Stimulated activated naive CD4-positive, alpha-beta T cell treated with Interleukin-2 at 50 U/mL for 16 hours (primary cell): ENCODE measurements around the gene ZNF497.

Experiments used
- DNase-seq: peaks from one replicate; lab custom pipeline; 2025; lab: John Stamatoyannopoulos, UW

Gene ZNF497

GRCh38 chr19:58367698-58368454, 5.3 kb upstream of the ZNF497 start:
- no peak for DNase-seq

GRCh38 chr19:58366585-58367430, 4.3 kb upstream of the ZNF497 start:
- no peak for DNase-seq

DNA sequence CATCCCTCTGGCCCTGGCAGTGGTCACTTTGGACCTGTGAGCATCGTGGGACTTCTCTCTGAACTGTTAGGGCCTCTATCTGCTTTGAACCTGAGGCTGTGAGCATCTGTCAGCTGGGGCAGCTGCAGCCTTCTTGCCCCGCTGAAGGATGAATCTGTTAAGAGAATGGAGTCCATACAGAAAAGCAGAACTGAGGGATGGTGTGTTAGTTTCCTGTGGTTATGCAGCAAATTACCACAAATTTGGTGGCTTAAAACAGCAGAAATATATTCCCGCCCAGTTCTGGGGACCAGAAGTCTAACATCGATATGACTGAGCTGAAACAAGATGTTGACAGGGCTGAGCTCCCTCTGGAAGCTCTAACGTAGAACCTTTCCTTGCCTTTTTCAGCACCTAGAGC, 1.6 kb upstream of the ZNF497 start:
- DNase-seq = no peak

GRCh38 chr19:58361900-58362271, 665 bp downstream of the ZNF497 start:
- DNase-seq = peak; percentile 45

DNA sequence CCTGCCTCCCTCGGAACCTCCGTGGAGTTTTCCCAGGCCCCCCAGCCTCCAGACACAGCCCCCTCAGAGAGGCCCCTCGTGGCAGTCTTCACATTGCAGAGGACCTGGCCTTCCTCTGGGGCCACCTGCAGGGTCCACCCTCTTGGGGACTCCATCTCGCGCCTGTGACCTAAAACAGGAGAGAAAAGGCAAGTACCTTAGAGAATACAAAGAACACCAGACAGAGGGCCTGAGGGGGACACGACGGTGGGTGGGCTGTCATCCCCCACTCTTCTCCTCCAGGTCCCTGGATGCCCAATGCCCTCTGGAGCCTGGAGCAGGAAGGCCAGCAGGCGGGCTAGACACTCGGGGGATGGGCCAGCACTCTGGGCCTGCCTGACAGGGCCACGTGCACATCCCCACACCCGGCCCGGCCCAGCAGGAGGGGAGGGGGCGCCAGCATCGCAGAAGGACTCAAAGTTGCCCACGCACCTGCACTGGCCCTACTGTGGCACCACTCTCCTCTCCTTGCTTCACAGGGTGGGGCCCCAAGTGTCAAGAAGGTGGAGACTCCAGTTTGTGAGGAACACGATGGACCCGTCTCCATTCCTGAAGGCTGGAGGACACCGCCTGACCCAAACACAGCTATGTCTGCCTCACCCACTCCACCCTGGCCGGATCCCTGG, 4.9 kb downstream of the ZNF497 start:
- no peak for DNase-seq

DNA sequence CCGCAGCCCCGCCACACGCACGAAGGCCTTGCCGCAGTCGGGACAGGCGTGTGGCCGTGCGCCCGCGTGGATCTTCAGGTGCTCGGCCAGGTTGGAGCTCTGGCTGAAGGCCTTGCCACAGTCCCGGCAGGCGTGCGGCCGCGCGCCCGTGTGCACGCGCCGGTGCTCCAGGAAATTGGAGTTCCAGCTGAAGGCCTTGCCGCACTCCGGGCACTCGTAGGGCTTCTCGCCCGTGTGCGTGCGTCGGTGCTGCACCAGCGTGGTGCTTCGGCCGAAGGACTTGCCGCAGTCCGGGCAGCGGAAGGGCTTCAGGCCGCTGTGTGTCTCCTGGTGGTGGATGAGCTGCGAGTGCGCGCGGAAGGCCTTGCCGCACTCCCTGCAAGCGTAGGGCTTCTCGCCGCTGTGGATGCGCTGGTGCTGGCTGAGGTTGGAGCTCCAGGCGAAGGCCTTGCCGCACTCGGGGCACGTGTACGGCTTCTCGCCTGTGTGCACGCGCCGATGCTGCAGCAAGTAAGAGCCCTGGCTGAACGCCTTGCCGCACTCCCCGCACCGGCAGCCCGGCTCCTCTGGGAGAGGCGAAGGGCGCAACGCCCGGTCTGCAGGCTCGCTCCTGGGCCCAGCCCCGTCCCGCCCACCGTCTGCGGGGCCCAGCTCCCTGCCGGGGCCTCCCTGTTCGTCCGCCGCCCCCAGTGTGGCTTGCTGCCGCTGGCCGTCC, 5.6 kb downstream of the ZNF497 start:
- DNase-seq = no peak

DNA sequence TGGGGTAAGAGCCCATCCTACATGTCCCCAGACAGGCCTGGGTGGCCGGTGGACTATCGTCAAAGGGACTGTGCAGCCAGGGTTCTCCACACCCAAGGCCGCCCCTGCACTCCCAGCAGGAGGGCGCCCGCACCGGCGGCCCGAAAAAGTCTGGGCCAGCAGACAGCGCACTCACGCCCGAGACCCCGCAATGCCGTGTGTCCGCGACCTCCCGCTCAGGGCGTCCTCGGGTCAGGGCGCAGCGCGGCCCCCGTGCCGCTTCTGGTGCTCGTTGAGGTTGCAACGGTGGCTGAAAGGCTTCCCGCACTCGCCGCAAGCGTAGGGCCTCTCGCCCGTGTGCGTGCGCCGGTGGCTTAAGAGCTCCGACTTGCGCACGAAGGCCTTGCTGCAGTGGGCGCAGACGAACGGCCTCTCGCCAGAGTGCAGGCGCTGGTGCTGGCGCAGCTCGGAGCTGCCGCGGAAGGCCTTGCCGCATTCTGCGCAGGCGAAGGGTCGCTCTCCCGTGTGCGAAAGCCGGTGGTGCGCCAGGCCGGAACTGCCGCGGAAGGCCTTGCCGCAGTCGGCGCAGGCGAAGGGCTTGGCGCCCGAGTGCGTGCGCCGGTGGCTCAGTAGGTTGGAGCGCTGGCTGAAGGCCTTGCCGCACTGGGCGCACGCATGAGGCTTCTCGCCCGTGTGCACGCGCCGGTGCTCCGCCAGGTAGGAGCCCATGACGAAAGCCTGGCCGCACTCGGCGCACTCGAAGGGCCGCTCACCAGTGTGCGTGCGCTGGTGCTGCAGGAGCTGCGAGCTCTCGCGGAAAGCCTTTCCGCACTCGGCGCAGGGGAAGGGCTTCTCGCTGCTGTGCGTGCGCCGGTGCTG, 6.4 kb downstream of the ZNF497 start:
- DNase-seq = peak; percentile 35

DNA sequence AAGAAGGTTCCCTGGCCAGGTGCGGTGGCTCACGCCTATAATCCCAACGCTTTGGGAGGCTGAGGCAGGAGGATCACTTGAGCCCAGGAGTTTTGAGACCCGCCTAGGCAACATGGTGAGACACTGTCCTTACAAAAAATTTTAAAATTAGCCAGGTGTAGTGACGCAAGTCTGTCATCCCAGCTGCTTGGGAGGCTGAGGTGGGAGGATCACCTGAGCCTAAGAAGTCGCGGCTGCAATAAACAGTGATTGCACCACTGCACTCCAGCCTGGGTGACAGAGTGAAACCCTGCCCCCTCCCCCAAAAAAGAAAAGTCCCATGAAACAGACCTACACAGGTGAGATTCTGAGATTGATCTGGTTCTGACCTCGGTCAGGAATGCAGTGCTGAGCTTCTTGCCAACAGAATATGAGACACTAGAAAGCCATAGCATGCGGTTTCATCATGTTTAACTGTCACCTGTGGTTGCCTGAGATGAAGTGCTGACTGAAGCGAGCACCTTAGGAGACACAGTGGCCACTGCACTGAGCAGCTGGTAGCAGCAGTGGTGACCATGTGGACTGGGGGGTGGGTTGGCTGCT, 7.2 kb downstream of the ZNF497 start:
- DNase-seq = no peak

DNA sequence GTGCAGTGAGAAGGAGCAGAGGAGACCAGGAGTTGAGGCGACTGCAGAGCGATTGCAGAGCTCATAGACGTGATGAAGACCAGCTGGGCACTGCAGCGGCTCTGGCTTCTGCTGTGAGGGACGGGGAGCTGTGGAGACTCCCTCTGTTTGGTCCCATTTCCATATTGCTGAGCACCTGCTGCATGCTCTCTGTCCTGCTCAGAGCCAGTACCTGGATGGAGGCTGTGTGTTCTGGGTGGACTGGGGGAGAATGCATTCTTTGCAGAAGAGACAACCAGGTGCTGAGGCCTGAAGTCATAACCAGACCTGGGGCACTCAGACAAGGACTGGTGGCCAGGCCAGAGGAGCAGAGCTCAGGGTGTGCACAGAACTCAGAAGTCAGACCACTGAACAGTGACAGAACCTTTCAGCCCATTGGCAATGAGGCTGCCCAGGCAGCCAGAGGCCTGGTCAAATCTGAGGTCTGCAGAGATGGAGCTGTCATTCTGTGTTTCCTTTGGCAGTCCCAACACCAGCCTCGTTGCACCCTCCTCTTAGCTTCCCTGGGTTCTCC, 8.0 kb downstream of the ZNF497 start:
- no peak for DNase-seq

DNA sequence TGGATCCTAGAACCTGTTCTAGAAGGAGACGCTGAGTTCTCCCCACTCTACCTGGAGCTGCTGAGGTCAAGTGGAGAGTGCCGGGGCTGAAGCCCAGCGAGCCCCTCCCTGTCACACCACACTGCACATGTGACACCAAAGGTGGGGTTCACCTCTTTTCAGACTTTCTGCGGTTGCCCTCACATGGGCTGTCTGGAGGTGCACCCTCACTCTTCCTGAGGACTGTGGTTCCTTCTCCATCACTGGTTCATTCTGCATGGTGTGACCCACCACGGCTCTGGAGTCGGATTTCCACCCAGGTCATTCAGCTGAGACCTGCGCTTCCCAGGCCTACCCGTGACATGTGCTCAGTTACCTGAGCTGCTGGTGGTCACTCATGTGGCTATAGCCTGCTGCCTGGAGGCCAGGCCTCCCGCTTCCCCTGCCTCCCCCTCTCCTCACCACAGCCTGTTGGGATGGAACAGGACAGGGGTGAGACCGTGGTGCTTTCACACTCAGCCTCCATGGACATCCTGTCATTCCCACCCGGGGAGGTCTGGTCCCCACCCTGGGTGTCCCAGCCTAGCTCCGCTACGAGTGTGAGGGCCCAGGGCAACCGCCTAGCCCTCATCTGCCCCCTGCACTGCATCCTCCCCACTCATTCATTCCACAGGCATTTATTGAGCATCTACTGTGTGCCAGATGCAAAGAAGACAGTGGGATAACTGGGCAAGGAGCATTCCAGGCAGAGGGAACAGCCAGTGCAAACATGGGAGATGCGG, 8.7 kb downstream of the ZNF497 start:
- no peak for DNase-seq

GRCh38 chr19:58352760-58353671, 9.5 kb downstream of the ZNF497 start, which contains the start of gene A1BG:
Gene A1BG, minus strand, starts transcription at chr19:58353492. Its CDS starts 55 bp downstream, at chr19:58353437.
- DNase-seq = no peak

DNA sequence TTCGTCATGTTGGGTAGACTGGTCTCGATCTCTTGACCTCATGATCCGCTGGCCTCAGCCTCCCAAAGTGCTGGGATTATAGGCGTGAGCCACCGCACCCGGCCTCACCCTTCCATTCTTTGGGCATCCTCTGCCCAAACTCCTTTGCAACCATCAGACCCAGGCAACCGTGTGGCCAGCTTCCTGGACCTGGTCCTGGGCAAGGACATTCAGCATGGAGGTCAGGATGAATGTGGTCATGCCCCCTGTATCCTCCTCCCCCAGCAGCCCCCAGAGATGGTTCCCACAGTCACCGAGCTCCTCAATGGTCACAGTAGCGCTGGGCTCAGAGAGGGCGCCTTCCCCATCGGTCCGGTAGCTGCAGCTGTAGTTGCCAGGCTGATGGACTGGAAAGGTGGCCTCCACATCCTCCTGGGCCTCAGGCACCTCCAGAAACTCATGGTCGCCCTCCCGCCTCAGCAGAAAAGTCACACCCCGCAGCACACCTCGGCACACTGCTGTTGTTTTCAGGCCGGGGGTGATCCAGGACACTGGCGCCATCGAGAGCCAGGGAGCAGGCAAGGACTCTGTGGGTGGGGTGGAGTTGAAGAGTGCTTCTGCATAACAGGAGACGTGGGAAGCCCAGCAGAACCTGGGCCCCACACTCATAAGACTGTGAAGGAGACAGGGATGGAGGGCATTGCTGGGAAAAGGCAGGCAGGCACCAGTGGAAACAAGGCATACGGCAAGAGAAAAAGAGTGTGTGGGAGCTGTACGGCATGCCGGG, 10.4 kb downstream of the ZNF497 start:
- no peak for DNase-seq

DNA sequence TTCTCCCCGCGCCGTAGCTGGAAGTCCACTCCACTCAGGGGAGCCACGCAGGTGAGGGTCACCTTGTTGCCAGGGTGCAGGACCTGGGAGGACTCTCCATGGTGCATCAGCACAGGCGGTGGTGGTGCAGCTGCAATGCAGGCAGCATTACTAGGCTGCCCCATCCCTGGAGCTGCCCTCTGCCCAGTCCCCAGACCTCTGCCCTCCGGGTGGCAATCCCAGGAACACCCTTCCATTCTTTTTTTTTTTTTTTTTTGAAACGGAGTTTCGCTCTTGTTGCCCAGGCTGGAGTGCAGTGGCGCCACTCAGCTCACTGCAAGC, 11.0 kb downstream of the ZNF497 start:
- DNase-seq = no peak

DNA sequence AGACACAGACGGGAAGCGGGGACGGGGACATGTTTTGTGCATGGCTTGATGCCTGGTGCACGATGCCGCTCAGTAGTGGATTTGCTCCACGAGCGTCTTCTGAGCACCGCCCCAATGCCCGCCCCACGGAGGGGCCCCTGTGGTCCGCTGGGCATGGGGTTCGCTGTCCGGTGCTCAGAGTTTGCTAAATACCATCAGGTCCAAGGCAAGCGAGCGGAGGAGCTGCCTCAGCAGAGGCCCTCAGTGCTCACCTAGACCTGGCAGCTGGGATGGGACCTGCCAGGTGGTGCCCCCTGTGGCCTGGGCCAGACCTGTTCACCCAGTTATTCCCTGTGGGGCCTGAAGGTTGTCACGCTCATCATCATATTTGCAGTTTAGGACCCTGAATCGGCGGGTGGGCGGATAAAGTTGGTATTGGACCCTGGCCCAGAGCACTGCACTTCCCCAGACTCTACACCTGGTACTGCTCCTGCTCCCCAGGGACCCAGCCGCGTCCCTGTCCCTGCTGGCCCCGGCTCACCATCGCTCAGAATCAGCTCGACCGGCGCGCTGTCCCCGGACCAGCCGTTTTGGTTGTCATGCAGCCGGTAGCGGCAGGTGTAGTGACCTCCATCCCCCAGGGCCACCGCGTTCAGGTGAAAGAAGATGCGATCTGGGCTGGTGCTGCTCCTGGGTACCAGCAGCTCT, 11.5 kb downstream of the ZNF497 start:
- no peak for DNase-seq

- DNase-seq = no peak
Measured at GRCh38 chr19:58350001-58350861, 12.3 kb downstream of the ZNF497 start.

DNA sequence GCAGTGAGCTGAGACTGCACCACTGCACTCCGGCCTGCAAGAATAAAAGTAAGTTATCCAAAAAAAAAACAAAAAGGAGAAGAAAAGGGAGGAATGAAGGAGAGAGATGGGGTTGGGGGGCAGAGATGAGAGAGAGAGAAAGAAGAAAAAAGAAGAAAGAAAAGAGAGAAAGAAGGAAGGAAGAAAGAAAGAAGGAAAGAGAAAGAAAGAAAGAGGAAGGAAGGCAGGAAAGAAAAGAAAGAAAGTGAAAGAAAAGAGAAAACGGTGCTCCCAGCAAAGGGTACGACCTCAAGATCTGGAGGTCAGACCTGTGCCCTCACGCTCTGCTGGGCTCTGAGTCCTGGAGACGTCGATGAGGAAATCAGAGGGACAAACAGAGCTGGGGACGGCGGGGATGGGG, 13.0 kb downstream of the ZNF497 start:
- no peak for DNase-seq
